Bronchial epithelial cell (primary cell): ENCODE data around the gene CCR9. TPM values are rescaled to one million over a fixed set of nuclear protein-coding genes. Genes with fewer than 3 reads are reported as not detected.

Source experiments
- DNase-seq: peaks from one replicate; pipeline ENCODE4 v3.0.0-alpha.2; 2010; ENCODE audit warnings: low read depth
- FAIRE-seq: peaks from 2 replicates; lab custom pipeline; 2011; peaks lifted over from hg19 to GRCh38; lab: Jason Lieb, UNC
- H3K27me3 ChIP-seq: 2 replicates; pipeline ENCODE4 v1.5.1; 2011; ENCODE audit warnings: low read length; ENCODE audit not compliant: control insufficient read depth, insufficient read depth
- H3K36me3 ChIP-seq: 2 replicates; pipeline ENCODE4 v1.5.1; 2011; ENCODE audit warnings: low read length; ENCODE audit not compliant: control insufficient read depth, insufficient read depth
- H3K4me3 ChIP-seq: 2 replicates; pipeline ENCODE4 v1.5.1; 2011; ENCODE audit warnings: mild to moderate bottlenecking, low read depth, low read length, control low read depth
- CTCF ChIP-seq: IDR thresholded peaks from 2 replicates; pipeline ENCODE4 v1.5.1; 2011; ENCODE audit warnings: mild to moderate bottlenecking, moderate library complexity, low read length, control low read depth, inconsistent platforms; ENCODE audit not compliant: insufficient read depth, severe bottlenecking
- total RNA-seq: library from RNA; depleted of rRNA; stranded (reverse); fragments of >200 nt; gene quantifications from 2 replicates; pipeline ENCODE4 v1.2.1, GENCODE V29; 2014

Gene CCR9
- total RNA-seq, 1 donor from 2014 or later: not detected

GRCh38 chr3:45946875-45947274 is 60.5 kb downstream of the CCR9 start:
- TF ChIP-seq CTCF: no peak
- H3K36me3 ChIP-seq: peaks cover 11% of the 10 kb centered on the region
- FAIRE-seq: peak; percentile 72
- H3K4me3 ChIP-seq: no peak overlapping the region
- no peaks in the 10 kb centered on the region for H3K27me3 ChIP-seq
- no peak for DNase-seq

- FAIRE-seq: no peak
- Histone ChIP-seq H3K36me3 (peaks cover 12% of the 10 kb centered on the region), H3K4me3 (no peak overlapping the region), H3K27me3 (no peaks in the 10 kb centered on the region)
- no peak for TF ChIP-seq CTCF
- no peak for DNase-seq
Measured at GRCh38 chr3:45947361-45947760, 61.0 kb downstream of the CCR9 start.

- FAIRE-seq (no peak), DNase-seq (no peak)
- Histone ChIP-seq H3K36me3 (peaks cover 15% of the 10 kb centered on the region), H3K27me3 (no peaks in the 10 kb centered on the region), H3K4me3 (no peak overlapping the region)
- no peak for TF ChIP-seq CTCF
Measured at GRCh38 chr3:45948311-45948781, 62.0 kb downstream of the CCR9 start.

GRCh38 chr3:45948881-45949280 is 62.5 kb downstream of the CCR9 start:
- no peak for DNase-seq
- TF ChIP-seq CTCF: no peak
- H3K36me3 ChIP-seq: peaks cover 15% of the 10 kb centered on the region
- no peaks in the 10 kb centered on the region for H3K27me3 ChIP-seq
- no peak overlapping the region for H3K4me3 ChIP-seq
- no peak for FAIRE-seq

- TF ChIP-seq CTCF: no peak
- Histone ChIP-seq H3K27me3 (no peaks in the 10 kb centered on the region), H3K4me3 (no peak overlapping the region), H3K36me3 (peaks cover 17% of the 10 kb centered on the region)
- DNase-seq: no peak
- FAIRE-seq: peak; percentile 18
Measured at GRCh38 chr3:45949432-45949831, 63.1 kb downstream of the CCR9 start.

GRCh38 chr3:45950131-45950530 is 63.8 kb downstream of the CCR9 start:
- peak; percentile 60 for FAIRE-seq
- H3K36me3 ChIP-seq: peaks cover 24% of the 10 kb centered on the region
- no peak overlapping the region for H3K4me3 ChIP-seq
- no peak for DNase-seq
- H3K27me3 ChIP-seq: no peaks in the 10 kb centered on the region
- TF ChIP-seq CTCF: no peak
